Transverse colon (tissue), 4 donors: Measurements from ENCODE around the gene RAD54L2. TPM values are rescaled to one million over a fixed set of nuclear protein-coding genes. Genes with fewer than 3 reads are reported as not detected.
A peak's percentile ranks its signal among the peaks of the same experiment; 100 is the strongest.

Source experiments
- DNase-seq: peaks from one replicate; pipeline ENCODE4 v3.0.0-alpha.2; 2019
- H3K27ac ChIP-seq, 4 donors: fragments of 200-600 bp; sonication (generic); 2 replicates each; pipeline ENCODE4 v1.5.1; 2016 to 2018; ENCODE audit warnings: inconsistent platforms in 4 of 4
- H3K27me3 ChIP-seq: fragments of 200-600 bp; sonication (generic); 2 replicates; pipeline ENCODE4 v1.5.1; 2017; ENCODE audit warnings: inconsistent platforms
- H3K36me3 ChIP-seq, 4 donors: fragments of 200-600 bp; sonication (generic); 2 replicates each; pipeline ENCODE4 v1.5.1; 2017 to 2019; ENCODE audit warnings: inconsistent platforms in 4 of 4
- H3K4me1 ChIP-seq, 4 donors: fragments of 200-600 bp; sonication (generic); 2 replicates each; pipeline ENCODE4 v1.5.1; 2017 to 2020; ENCODE audit warnings: inconsistent platforms in 4 of 4
- H3K4me3 ChIP-seq, 4 donors: fragments of 200-600 bp; sonication (generic); 1 replicate in 1 of 4; 2 replicates in 3 of 4; pipeline versions ENCODE4 v1.5.1 to v1.6.1; 2017 to 2019; ENCODE audit warnings: inconsistent platforms in 4 of 4
- H3K9me3 ChIP-seq, 2 donors: fragments of 200-600 bp; sonication (generic); 2 replicates each; pipeline ENCODE4 v1.5.1; 2017 to 2019; ENCODE audit warnings: inconsistent platforms in 2 of 2
- CTCF ChIP-seq, 5 experiments: fragments of 200-600 bp in 3 of 5; fragments of 450-650 bp in 2 of 5; sonication (generic) in 3 of 5; IDR thresholded peaks; 1 replicate in 2 of 5; 2 replicates in 3 of 5; pipeline ENCODE4 v1.5.1; 2016 to 2017; ENCODE audit warnings: antibody characterized with exemption in 5 of 5, inconsistent platforms in 3 of 5, mild to moderate bottlenecking in 2 of 5, moderate library complexity in 1 of 5
- EP300 ChIP-seq: sonication (generic); formaldehyde crosslinking; IDR thresholded peaks from one replicate; pipeline ENCODE4 v1.6.1; 2017; ENCODE audit warnings: antibody characterized with exemption, low read depth
- POLR2A ChIP-seq: fragments of 450-650 bp; IDR thresholded peaks from one replicate; pipeline ENCODE4 v1.6.1; 2016; ENCODE audit warnings: antibody characterized with exemption, mild to moderate bottlenecking, moderate library complexity
- POLR2AphosphoS5 ChIP-seq, 3 donors: sonication (generic); formaldehyde crosslinking; IDR thresholded peaks; one replicate each; pipeline ENCODE4 v1.6.1; 2016; ENCODE audit warnings: antibody characterized with exemption in 3 of 3
- WGBS, 2 donors: methylation state at CpG; one replicate each; pipeline ENCODE4 v1.1.5; 2018; ENCODE audit warnings: low coverage in 1 of 2; 5-methylcytosine and 5-hydroxymethylcytosine counted together
- in situ Hi-C, 4 donors: fragments of 200-750 bp; cut with MboI; loops; one replicate each; pipeline versions ENCODE4 v1.15.0 to v1.15.1; 2017; ENCODE audit warnings: low sequenced_read_pairs in 3 of 4, low pct_ligation_motif_present in 1 of 4, low pct_unique_long_range_greater_than_20kb in 1 of 4
- intact Hi-C: fragments of 100-400 bp; cut with DNase I; formaldehyde crosslinking; loops from one replicate; pipeline ENCODE4 v1.15.1; 2023; ENCODE audit warnings: low total_unique reads
- total RNA-seq, 4 donors: library from RNA; depleted of rRNA; stranded (reverse); fragments of >200 nt; gene quantifications; one replicate each; pipeline ENCODE4 v1.1.0, GENCODE V29; 2016

RAD54L2 gene
- 10 to 100 TPM; 13.1 to 24.9 (median 18.2) TPM for total RNA-seq

GRCh38 chr3:51538459-51539290, at the start of gene RAD54L2:
RAD54L2 (plus strand) TSS chr3:51538719; CDS start chr3:51590421, 51,702 bp downstream.
- no peaks in the 10 kb centered on the region for H3K9me3 ChIP-seq
- TF ChIP-seq CTCF (IDR thresholded peaks at IDR 0.05) (peak in 2 of 5 experiments; percentile 9 to 14), POLR2AphosphoS5 (IDR thresholded peaks at IDR 0.05) (peak in 2 of 3 donors; percentile 63 to 76), EP300 (no peak)
- intact Hi-C loops (no loop called here), in situ Hi-C loops (no loop called here)
- peak within 1 kb of the TSS; percentile 88 to 94 (median 90) for H3K27ac ChIP-seq
- H3K27me3 ChIP-seq = no peaks in the 10 kb centered on the region
- H3K4me1 ChIP-seq = peaks cover 14 to 20% (median 17%) of the 10 kb centered on the region in 4 donors
- H3K36me3 ChIP-seq = no peaks in the 10 kb centered on the region
- 2% methylated on average over 37 of the region's 91 CpGs; no CpG with 5 or more reads in 1 of the 2 donors for WGBS, 2 donors
- peak; percentile 86 for DNase-seq
- H3K4me3 ChIP-seq = peak within 1 kb of the TSS; percentile 84 to 96 (median 91)

- H3K27me3 ChIP-seq = no peaks in the 10 kb centered on the region
- peak; percentile 96 for DNase-seq
- H3K27ac ChIP-seq = peak overlapping the region; percentile 94 to 99 (median 98)
- in situ Hi-C loops = no loop called here
- H3K4me3 ChIP-seq = peak overlapping the region; percentile 90 to 95 (median 91)
- intact Hi-C loops = no loop called here
- no peak for TF ChIP-seq CTCF (IDR thresholded peaks at IDR 0.05)
- TF ChIP-seq EP300 = no peak
- peak; percentile 79 for TF ChIP-seq POLR2A
- TF ChIP-seq POLR2AphosphoS5 (IDR thresholded peaks at IDR 0.05) = peak; percentile 58 to 81 (median 73)
- H3K36me3 ChIP-seq = no peaks in the 10 kb centered on the region
- 0 to 2% methylated on average over 13 to 41 of the region's 43 CpGs for WGBS, 2 donors
- H3K4me1 ChIP-seq = peaks cover 0 to 20% (median 8%) of the 10 kb centered on the region in 4 donors
- H3K9me3 ChIP-seq = no peaks in the 10 kb centered on the region
Observed at GRCh38 chr3:51498876-51499738, 39.4 kb upstream of the RAD54L2 start.

DNA sequence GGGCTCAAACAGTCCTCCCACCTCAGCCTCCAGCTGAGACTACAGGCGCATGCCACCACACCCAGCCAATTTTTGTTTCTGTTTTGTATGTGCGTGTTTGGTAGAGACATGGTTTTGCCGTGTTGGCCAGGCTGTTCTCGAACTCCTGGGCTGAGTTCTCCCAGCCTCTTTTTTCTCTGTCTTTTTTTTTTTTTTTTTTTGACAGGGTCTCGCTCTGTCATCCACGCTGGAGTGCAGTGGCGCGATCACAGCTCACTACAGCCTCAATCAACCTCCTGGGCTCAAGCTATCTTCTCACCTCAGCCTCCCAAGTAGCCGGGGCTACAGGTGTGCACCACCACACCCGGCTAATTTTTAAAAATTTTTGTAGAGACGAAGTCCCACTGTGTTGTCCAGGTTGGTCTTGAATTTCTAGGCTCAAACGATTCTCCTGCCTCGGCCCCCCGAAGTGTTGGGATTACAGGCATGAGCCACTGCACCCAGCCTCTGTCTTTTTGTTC, 37.8 kb upstream of the RAD54L2 start:
- H3K4me1 ChIP-seq = peaks cover 0 to 20% (median 8%) of the 10 kb centered on the region in 4 donors
- H3K27me3 ChIP-seq = no peaks in the 10 kb centered on the region
- 91 to 94% methylated on average over 13 to 14 of the region's 14 CpGs for WGBS, 2 donors
- H3K27ac ChIP-seq = peak overlapping the region; percentile 94 to 99 (median 98)
- TF ChIP-seq EP300 (no peak), CTCF (IDR thresholded peaks at IDR 0.05) (peak in 1 of 5 experiments; percentile 3), POLR2A (no peak), POLR2AphosphoS5 (IDR thresholded peaks at IDR 0.05) (no peak)
- no peaks in the 10 kb centered on the region for H3K9me3 ChIP-seq
- in situ Hi-C loops (loop anchor here (5.0 to 25.0 kb wide), 5 partner anchors 164 to 312 kb away; partner anchors contain the start of gene IQCF6 (in 1 of the 4)), intact Hi-C loops (loop anchor here (10.0 kb wide), 1 partner anchor 294 kb away; no protein-coding TSS in a partner anchor)
- no peaks in the 10 kb centered on the region for H3K36me3 ChIP-seq
- H3K4me3 ChIP-seq = peak overlapping the region in 3 of 4 donors; percentile 9 to 95 (median 10)
- peak; percentile 22 for DNase-seq
